Thymus (tissue), 11 donors: ENCODE measurements around the gene CADPS2. TPM values are rescaled to one million over a fixed set of nuclear protein-coding genes. Genes with fewer than 3 reads are reported as not detected.

Experiments
- DNase-seq, 9 donors: peaks; one replicate each; pipeline ENCODE4 v3.0.0-alpha.2; 2013; ENCODE audit warnings: low spot score in 9 of 9, low read depth in 6 of 9, missing footprints in 1 of 9
- H3K27ac ChIP-seq, 2 donors: one replicate each; pipeline ENCODE4 v1.5.1; 2013; ENCODE audit warnings: control low read depth in 1 of 2, low read depth in 1 of 2, low read length in 1 of 2, mild to moderate bottlenecking in 1 of 2, moderate library complexity in 1 of 2
- H3K27me3 ChIP-seq, 2 donors: one replicate each; pipeline ENCODE4 v1.5.1; 2013; ENCODE audit warnings: low read length in 1 of 2; ENCODE audit not compliant: control insufficient read depth in 2 of 2, insufficient read depth in 1 of 2
- H3K36me3 ChIP-seq, 2 donors: one replicate each; pipeline ENCODE4 v1.5.1; 2013; ENCODE audit warnings: low read length in 1 of 2, mild to moderate bottlenecking in 1 of 2, moderate library complexity in 1 of 2; ENCODE audit not compliant: control insufficient read depth in 2 of 2, insufficient read depth in 2 of 2
- H3K4me1 ChIP-seq, 2 donors: one replicate each; pipeline ENCODE4 v1.5.1; 2013; ENCODE audit warnings: low read length in 2 of 2; ENCODE audit not compliant: control insufficient read depth in 2 of 2, insufficient read depth in 2 of 2
- H3K4me3 ChIP-seq, 2 donors: one replicate each; pipeline ENCODE4 v1.5.1; 2013; ENCODE audit warnings: low read length in 2 of 2, control low read depth in 1 of 2, mild to moderate bottlenecking in 1 of 2
- H3K9me3 ChIP-seq, 2 donors: one replicate each; pipeline ENCODE4 v1.5.1; 2013; ENCODE audit warnings: low read length in 1 of 2, mild to moderate bottlenecking in 1 of 2; ENCODE audit not compliant: control insufficient read depth in 2 of 2, insufficient read depth in 1 of 2
- WGBS: extraction: QIAGEN DNeasy Blood & Tissue Kit; methylation state at CpG from one replicate; pipeline ENCODE4 v1.1.7; 2013; 5-methylcytosine and 5-hydroxymethylcytosine counted together
- polyA plus RNA-seq: library from polyadenylated mRNA; stranded (reverse); fragments of 200-250 nt; gene quantifications from one replicate; pipeline ENCODE4 v1.2.3, GENCODE V29; 2013
- total RNA-seq: library from RNA; stranded (reverse); fragments of 120-200 nt; gene quantifications from one replicate; pipeline ENCODE4 v1.2.4, GENCODE V29; 2013
- donor health status: healthy.

CADPS2 gene
- total and polyA plus RNA-seq, 2 donors, result 7.4 to 9.5 TPM

- Histone ChIP-seq H3K4me1 (no peaks in the 10 kb centered on the region), H3K27ac (no peak overlapping the region), H3K36me3 (no peaks in the 10 kb centered on the region), H3K27me3 (peaks cover 70 to 98% of the 10 kb centered on the region in 2 donors), H3K9me3 (peaks cover 5 to 7% of the 10 kb centered on the region in 2 donors), H3K4me3 (no peak overlapping the region)
- DNase-seq, result no peak
- 11% methylated on average over 16 of the region's 16 CpGs for WGBS
These were observed 583.3 kb downstream of the CADPS2 start for GRCh38 chr7:122302761-122303530.

- Histone ChIP-seq H3K9me3 (peaks cover 5 to 7% of the 10 kb centered on the region in 2 donors), H3K27me3 (peaks cover 65 to 93% of the 10 kb centered on the region in 2 donors), H3K4me3 (no peak overlapping the region), H3K27ac (no peak overlapping the region), H3K4me1 (no peaks in the 10 kb centered on the region), H3K36me3 (no peaks in the 10 kb centered on the region)
- WGBS, result 7% methylated on average over 35 of the region's 35 CpGs
- no peak for DNase-seq
These were observed 584.2 kb downstream of the CADPS2 start for GRCh38 chr7:122301858-122302760.

GRCh38 chr7:122300956-122301833 is 585.1 kb downstream of the CADPS2 start:
- no peaks in the 10 kb centered on the region for H3K4me1 ChIP-seq
- no peak for DNase-seq
- H3K36me3 ChIP-seq, result no peaks in the 10 kb centered on the region
- 19% methylated on average over 11 of the region's 11 CpGs for WGBS
- peaks cover 3 to 5% of the 10 kb centered on the region in 2 donors for H3K9me3 ChIP-seq
- no peak overlapping the region for H3K4me3 ChIP-seq
- peaks cover 56 to 87% of the 10 kb centered on the region in 2 donors for H3K27me3 ChIP-seq
- H3K27ac ChIP-seq, result no peak overlapping the region

GRCh38 chr7:122300211-122300932 is 585.9 kb downstream of the CADPS2 start:
- no peak overlapping the region for H3K4me3 ChIP-seq
- no peak overlapping the region for H3K27ac ChIP-seq
- H3K9me3 ChIP-seq, result peaks cover 3 to 4% of the 10 kb centered on the region in 2 donors
- no peak for DNase-seq
- H3K27me3 ChIP-seq, result peaks cover 48 to 79% of the 10 kb centered on the region in 2 donors
- no peaks in the 10 kb centered on the region for H3K4me1 ChIP-seq
- no peaks in the 10 kb centered on the region for H3K36me3 ChIP-seq
- WGBS, result 10% methylated on average over 43 of the region's 43 CpGs

GRCh38 chr7:122299624-122300210 is 586.5 kb downstream of the CADPS2 start:
- Histone ChIP-seq H3K36me3 (no peaks in the 10 kb centered on the region), H3K27me3 (peaks cover 41 to 72% of the 10 kb centered on the region in 2 donors), H3K27ac (no peak overlapping the region), H3K4me1 (no peaks in the 10 kb centered on the region), H3K9me3 (peaks cover 3 to 4% of the 10 kb centered on the region in 2 donors), H3K4me3 (no peak overlapping the region)
- 13% methylated on average over 32 of the region's 32 CpGs for WGBS
- no peak for DNase-seq

GRCh38 chr7:122298618-122299017 is 587.6 kb downstream of the CADPS2 start:
- 67% methylated on average over 2 of the region's 2 CpGs for WGBS
- Histone ChIP-seq H3K27ac (no peak overlapping the region), H3K9me3 (peaks cover 0 to 3% of the 10 kb centered on the region in 2 donors), H3K27me3 (peaks cover 30 to 61% of the 10 kb centered on the region in 2 donors), H3K4me3 (no peak overlapping the region), H3K4me1 (no peaks in the 10 kb centered on the region), H3K36me3 (no peaks in the 10 kb centered on the region)
- no peak for DNase-seq

GRCh38 chr7:122298131-122298530 is 588.1 kb downstream of the CADPS2 start:
- Histone ChIP-seq H3K36me3 (no peaks in the 10 kb centered on the region), H3K4me3 (no peak overlapping the region), H3K27me3 (peaks cover 29 to 56% of the 10 kb centered on the region in 2 donors), H3K4me1 (no peaks in the 10 kb centered on the region), H3K9me3 (peaks cover 0 to 3% of the 10 kb centered on the region in 2 donors), H3K27ac (no peak overlapping the region)
- no peak for DNase-seq
- 56% methylated on average over 2 of the region's 2 CpGs for WGBS

GRCh38 chr7:122291189-122291588 is 595.1 kb downstream of the CADPS2 start:
- no peaks in the 10 kb centered on the region for H3K27me3 ChIP-seq
- WGBS, result 95% methylated on average over 2 of the region's 2 CpGs

More at GRCh38 chr7:122291189-122291588, 595.1 kb downstream of the CADPS2 start:
- no peaks in the 10 kb centered on the region for H3K36me3 ChIP-seq
- H3K4me1 ChIP-seq, result no peaks in the 10 kb centered on the region
- H3K27ac ChIP-seq, result no peak overlapping the region
- DNase-seq, result no peak
- no peaks in the 10 kb centered on the region for H3K9me3 ChIP-seq
- no peak overlapping the region for H3K4me3 ChIP-seq
